Left forelimb (tissue), 1 donor: ENCODE results near the gene ROCK2.

Source experiments
- DNase-seq: peaks from one replicate; pipeline ENCODE4 v3.0.0-alpha.2; 2018; ENCODE audit warnings: low spot score

Gene ROCK2

GRCh38 chr2:11309706-11310105 is 34.7 kb downstream of the ROCK2 start:
- no peak for DNase-seq

GRCh38 chr2:11307764-11308415 is 36.5 kb downstream of the ROCK2 start:
- no peak for DNase-seq

GRCh38 chr2:11305958-11306357 is 38.5 kb downstream of the ROCK2 start:
- no peak for DNase-seq

GRCh38 chr2:11305338-11305737 is 39.1 kb downstream of the ROCK2 start:
- no peak for DNase-seq

- DNase-seq = no peak
Measured at GRCh38 chr2:11304476-11304875, 40.0 kb downstream of the ROCK2 start.

- DNase-seq = no peak
Measured at GRCh38 chr2:11303290-11304013, 41.0 kb downstream of the ROCK2 start.

DNA sequence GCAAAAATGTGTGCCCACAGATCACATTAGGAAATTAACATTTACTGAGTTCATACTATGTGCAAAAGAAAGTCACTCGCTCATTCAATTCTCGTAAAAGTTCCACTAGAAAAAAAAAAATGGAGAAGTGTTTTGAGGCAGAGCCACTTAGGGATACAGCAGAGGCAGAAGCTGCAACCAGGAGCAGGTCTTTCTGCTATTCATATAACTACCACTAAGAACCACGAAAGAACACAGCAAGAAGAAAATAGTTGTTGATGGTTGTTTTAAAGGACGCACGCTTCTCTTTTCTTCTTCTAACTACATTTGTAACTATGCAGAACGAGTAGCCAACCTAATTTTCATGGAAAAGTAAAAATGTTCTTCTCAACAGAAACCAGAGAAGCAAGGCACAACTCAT is 45.0 kb downstream of the ROCK2 start:
- DNase-seq = no peak

DNA sequence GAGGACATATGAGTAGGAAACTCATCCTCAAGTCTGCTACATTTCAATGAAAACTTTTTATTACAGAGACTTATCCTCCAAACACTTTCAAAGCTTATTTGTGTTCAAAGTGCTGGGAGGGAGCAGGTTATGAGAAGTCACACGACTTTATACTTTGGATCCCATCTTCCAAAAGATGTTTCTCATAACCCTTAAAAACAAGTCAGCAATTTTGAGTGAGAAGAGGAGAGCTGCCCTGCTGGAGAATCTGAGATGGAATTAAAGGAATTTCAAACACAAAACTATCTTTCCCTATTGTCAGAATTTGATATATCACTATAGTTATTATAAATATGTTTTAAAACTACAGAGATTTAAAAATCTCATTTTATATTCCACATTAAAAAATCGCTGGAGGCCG is 45.8 kb downstream of the ROCK2 start:
- no peak for DNase-seq

- DNase-seq = no peak
Measured at GRCh38 chr2:11296401-11296800, 48.0 kb downstream of the ROCK2 start.

- no peak for DNase-seq
Measured at GRCh38 chr2:11292464-11293255, 51.8 kb downstream of the ROCK2 start.

GRCh38 chr2:11290713-11291112 is 53.7 kb downstream of the ROCK2 start:
- no peak for DNase-seq

DNA sequence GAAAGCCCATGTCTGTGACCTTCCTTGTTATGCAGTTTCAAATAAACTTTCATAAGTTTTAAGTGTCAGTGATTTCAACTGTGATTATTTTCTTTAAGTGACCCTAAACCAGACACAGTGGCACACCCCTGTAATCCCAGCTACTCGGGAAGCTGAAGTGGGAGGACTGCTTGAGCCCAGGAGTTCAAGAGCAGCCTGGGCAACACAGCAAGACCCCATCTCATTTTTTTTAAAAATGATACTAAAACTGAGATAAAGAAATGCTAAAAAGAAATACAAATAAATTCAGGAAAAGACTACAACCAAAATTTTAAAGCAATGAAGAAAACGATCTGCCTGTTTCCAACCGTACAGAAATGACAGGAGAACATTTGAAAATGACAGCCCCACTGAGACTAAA is 54.2 kb downstream of the ROCK2 start:
- DNase-seq = no peak

DNA sequence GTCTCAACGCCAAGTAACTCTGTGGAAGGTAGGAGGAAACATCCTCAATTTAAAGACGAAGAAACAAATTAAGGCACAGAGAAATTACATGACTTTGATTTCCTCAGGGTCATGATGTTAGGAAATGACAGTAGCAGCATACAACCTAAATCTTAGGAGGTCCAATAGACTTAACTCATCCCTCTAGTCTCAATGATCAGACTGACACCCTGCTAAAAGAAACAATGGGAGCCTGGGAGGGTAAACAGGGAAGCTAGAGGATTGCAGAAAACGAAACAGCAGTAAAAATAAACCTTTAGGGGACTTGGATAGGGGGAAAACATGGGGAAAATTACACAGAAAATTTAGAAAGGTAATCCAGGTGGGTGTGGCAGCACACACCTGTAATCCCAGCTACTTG is 56.0 kb downstream of the ROCK2 start:
- DNase-seq = no peak

GRCh38 chr2:11286749-11287148 is 57.7 kb downstream of the ROCK2 start:
- no peak for DNase-seq

- DNase-seq = no peak
Measured at GRCh38 chr2:11286323-11286722, 58.1 kb downstream of the ROCK2 start.

DNA sequence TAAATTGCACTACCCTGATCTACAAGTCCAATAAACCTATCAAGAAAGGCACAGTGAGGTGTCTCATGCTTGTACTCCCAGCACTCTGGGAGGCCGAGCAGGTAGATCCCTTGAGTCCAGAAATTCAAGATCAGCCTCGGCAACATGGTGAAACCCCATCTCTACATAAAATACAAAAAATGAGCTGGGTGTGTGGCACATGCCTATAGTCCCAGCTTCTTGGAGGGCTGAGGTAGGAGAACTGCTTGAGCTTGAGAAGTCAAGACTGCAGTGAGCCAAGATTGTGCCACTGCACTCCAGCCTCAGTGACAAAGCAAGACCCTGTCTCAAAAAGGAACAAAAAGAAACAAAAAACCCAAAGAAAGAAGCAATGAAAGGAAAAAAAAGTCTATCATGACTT is 58.9 kb downstream of the ROCK2 start:
- DNase-seq = no peak

- DNase-seq = no peak
Measured at GRCh38 chr2:11281186-11281585, 63.2 kb downstream of the ROCK2 start.

GRCh38 chr2:11280713-11281112 is 63.7 kb downstream of the ROCK2 start:
- no peak for DNase-seq

DNA sequence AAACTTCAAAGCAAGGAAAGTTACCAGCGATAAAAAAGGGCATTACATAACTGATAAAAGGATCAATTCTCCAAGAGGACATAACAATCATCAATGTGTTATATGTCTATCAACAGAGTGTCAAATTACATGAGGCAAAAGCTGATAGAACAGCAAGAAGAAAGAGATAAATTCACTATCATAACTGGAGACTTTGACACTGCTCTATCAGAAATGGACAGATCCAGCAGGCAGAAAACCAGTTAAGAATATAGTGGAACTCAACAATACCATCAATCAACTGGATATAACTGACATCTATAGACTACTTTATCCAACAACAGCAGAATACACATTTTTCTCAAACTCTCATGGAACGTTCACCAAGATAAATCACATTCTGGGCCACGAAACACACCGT is 65.0 kb downstream of the ROCK2 start:
- no peak for DNase-seq

DNA sequence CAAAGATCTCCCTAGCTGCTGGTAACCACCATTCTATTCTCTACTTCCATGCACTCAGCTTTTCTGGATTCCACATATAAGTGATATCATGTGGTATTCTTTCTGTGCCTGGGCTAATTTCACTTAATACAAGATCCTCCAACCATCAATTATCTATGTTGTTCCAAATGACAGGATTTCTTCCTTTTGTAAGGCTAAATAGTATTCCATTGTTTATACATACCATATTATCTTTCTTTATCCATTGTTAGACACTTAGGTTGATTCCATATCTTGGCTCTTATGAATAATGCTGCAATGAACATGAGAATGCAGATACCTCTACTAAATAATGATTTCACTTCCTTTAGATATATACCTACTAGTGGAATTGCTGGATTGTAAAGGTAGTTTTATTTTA is 66.2 kb downstream of the ROCK2 start:
- no peak for DNase-seq

- no peak for DNase-seq
Measured at GRCh38 chr2:11275910-11276309, 68.5 kb downstream of the ROCK2 start.

DNA sequence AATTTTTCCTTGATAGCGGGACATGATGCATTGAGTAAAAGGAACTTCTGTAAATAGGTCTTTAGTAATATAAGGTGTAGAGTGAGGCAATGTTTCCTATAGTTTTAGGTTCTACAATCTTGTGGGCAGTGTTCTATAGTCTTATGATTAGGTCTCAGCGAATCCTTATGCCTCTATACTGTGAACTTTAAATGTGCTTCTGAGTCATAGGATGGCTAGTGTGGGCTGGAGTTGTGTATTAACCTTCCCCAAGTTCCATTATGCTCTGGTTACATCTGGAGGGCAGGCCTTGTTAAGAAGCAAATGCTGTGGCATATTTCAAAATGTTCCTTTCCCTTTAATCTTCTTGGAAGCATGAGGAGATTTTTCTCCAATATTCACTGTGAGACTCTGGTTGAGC is 73.5 kb downstream of the ROCK2 start:
- no peak for DNase-seq

DNA sequence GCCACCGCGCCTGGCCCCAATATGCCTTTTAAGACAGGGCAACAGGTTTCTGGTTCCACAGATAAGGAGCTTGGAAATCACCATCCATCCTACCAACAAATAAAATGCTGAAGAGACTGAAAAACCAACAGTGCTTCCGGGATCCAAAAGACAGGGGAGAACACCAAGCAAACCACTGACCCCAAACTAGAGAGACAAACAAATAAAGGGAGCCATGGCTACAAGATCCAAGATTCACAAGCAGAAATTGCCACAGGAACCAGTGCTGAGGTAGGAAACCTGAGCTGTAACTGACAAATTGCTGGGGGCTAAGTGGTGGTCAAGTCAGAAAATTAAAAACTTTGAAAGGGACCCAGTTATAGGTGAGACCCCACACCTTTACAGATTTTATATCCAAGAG is 76.5 kb downstream of the ROCK2 start:
- DNase-seq = no peak
